GM18499 (cell line): ENCODE results near the gene PPP6R2.
"Not testable (repeated sequence)": the region's sequence is repeated elsewhere in the genome, so short reads cannot be mapped to it uniquely, and the experiment has no call there.

Experiments
- ATAC-seq: cut with Tn5 transposase; IDR thresholded peaks from one replicate; pipeline ENCODE4 v1.9.1; 2021; ENCODE audit warnings: moderate number of reproducible peaks; ENCODE audit not compliant: insufficient read depth, unreplicated experiment

PPP6R2 gene

GRCh38 chr22:50419116-50419515, 76.0 kb downstream of the PPP6R2 start:
- ATAC-seq: no peak

- no peak for ATAC-seq
Observed at GRCh38 chr22:50420015-50420414, 76.9 kb downstream of the PPP6R2 start.

DNA sequence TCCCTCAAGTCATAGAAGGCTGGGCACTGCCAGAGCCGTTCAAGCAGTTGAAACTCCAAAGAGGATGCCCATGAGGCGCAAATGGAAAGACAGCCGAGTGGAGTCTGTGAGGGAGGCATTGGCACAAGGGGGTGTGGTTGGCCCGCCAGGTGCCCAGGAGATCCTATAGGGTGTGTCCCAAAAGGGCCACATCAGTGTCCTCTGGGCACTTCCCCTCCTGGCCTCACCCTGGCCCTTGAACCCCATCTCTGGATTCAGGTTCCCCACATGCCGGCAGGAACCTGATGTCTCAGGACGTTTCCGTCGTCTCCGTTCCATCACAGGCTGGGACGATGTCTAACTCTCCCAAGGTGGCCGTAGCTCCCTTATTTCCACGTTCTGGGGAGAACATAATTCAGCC, 77.5 kb downstream of the PPP6R2 start:
- ATAC-seq: no peak

DNA sequence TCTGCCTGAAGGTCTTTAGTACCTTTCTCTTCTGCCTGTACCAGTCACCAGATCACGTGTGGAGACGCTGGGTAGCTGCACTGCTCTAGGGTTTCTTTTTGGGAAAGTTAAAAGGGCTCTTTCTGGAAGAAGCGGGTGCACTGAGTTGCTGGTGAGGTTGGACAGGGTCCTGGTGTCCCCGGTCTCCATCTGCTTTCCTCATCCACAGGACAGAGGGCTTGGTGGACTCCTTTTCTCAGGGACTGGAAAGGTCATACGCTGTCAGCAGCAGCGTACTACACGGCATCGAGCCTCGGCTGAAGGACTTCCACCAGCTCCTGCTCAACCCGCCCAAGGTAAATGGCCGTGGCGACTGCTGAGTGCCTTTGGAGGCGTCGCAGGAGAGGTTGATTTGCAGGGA, 78.9 kb downstream of the PPP6R2 start:
- ATAC-seq: no peak

- no peak for ATAC-seq
Observed at GRCh38 chr22:50422961-50423815, 80.1 kb downstream of the PPP6R2 start.

- ATAC-seq: no peak
Observed at GRCh38 chr22:50423956-50424355, 80.8 kb downstream of the PPP6R2 start.

DNA sequence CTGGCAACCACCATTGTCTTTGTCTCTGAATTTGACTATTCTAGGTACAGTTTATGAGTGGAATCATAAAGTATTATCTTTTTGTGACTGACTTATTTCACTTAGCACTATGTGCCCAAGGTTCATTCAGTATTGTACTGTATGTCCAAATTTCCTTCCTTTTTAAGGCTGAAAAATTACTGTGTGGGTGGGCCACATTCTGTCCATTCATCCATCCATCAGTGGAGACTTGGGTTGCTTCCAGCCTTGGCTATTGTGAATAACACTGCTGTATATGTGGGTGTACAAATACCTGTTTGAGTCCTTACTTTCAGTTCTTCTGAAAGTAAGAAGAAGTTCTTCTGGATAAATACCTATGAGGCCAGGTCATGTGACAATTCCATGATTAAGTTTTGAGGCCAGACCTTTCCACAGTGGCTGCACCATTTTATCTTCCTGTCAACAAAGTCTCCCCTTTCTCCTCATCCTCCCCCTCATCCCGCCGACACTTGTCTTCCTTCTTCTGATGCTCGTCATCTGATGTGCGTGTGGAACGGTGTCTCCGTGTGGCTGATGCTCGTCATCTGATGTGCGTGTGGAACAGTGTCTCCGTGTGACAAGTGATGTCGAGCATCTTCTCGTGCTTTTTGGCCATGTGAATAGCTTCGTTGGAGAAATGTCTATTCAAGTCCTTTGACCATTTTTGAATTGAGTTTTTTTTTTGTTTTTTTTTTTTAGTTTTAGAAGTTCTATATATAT, 82.2 kb downstream of the PPP6R2 start:
- no peak for ATAC-seq

DNA sequence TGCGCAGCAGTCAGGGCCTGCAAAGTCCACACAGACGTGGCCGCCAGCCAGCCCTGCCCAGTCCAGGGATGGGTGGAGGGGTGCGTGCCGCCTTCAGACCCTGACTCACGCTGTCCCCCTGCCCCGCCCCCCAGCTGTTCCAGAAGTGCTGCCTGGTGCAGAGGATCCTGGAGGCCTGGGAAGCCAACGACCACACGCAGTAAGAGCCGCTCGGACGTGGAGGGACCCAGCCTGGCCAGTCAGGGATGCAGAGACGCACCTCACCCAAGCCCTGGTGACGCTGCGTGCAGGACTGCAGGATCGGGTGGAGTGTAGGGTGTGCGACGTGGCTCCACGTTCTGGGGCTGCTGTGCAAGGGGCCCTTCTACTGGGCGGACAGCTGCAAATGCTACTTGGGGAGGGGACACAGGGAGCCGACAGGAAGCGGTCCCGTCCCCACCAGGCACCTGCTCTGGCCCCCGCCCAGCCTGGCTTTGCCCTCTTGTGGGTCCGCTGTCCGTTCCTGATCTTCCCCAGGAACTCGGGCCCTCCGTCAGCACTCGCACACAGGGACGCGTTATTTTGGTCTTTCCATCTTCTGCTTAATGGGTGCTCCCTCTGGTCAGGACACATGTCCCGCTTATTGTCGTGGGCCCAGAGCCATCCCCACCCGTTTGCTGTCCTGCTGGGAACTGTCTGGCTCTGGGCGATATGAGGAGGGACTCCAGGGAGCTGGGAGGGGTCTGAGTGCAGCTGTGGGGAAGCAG, 89.2 kb downstream of the PPP6R2 start:
- ATAC-seq: no peak

- not testable (repeated sequence) for ATAC-seq
Observed at GRCh38 chr22:50432877-50433510, 89.9 kb downstream of the PPP6R2 start.

- no peak for ATAC-seq
Observed at GRCh38 chr22:50434849-50435248, 91.7 kb downstream of the PPP6R2 start.

DNA sequence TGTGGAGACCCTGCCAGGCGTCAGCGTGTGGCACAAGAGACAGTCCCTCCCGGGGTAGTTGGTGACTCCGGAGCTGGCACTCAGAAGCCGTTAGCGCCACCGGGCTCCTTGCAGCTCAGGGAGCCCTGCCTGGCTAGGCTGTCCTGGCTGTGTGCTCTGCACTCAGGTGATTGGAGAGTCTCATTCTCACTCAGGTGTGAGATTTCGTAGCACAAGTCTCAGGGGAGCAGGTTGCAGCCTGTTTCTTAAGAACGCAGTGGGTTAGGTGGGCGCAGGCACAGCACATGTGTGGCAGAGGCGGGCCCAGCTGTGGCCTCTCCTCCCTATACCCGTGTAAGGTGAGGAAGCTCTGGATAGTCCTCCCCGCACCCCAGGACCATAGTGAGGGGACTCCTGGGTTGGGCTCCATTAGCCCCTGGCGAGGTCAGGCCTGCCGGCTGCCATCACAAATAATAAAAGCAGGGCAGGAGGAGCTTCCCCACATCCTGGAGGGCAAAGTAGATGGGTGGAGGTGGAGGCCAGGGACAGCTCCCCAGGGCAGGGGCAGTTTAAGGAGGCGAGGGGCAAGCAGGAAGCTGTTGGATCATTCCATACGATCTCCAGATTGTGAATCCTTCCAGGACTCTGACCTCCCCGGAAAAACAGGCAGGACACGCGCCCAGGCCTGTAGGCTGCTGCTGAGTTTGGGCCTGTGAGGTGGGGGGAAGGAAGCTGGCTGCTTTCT, 92.3 kb downstream of the PPP6R2 start:
- ATAC-seq: no peak

GRCh38 chr22:50436015-50436830, 93.1 kb downstream of the PPP6R2 start:
- ATAC-seq: no peak

DNA sequence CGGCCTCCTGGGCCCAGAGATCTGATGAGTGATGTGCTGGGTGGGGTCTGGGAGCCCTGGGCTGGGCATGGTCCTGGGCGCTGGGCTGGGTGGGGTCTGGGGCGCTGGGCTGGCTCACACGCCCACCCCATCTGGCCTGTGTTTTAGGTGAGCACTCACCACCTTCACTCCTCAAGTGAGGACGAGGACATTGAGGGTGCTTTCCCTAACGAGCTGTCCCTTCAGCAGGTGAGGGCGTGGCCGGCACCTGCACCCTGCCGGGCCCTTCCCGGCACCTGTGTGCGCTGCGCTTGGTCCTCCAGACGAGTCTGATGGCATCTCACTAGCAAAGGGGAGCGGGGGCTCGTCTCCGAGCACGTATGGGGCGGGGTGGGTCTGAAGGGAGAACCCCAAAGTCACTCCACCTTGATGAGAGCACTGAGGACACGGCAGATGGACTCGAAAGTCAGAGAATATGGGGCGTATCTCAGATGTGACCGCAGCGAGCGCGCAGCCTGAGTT, 93.8 kb downstream of the PPP6R2 start:
- no peak for ATAC-seq

- no peak for ATAC-seq
Observed at GRCh38 chr22:50437511-50438304, 94.6 kb downstream of the PPP6R2 start.

DNA sequence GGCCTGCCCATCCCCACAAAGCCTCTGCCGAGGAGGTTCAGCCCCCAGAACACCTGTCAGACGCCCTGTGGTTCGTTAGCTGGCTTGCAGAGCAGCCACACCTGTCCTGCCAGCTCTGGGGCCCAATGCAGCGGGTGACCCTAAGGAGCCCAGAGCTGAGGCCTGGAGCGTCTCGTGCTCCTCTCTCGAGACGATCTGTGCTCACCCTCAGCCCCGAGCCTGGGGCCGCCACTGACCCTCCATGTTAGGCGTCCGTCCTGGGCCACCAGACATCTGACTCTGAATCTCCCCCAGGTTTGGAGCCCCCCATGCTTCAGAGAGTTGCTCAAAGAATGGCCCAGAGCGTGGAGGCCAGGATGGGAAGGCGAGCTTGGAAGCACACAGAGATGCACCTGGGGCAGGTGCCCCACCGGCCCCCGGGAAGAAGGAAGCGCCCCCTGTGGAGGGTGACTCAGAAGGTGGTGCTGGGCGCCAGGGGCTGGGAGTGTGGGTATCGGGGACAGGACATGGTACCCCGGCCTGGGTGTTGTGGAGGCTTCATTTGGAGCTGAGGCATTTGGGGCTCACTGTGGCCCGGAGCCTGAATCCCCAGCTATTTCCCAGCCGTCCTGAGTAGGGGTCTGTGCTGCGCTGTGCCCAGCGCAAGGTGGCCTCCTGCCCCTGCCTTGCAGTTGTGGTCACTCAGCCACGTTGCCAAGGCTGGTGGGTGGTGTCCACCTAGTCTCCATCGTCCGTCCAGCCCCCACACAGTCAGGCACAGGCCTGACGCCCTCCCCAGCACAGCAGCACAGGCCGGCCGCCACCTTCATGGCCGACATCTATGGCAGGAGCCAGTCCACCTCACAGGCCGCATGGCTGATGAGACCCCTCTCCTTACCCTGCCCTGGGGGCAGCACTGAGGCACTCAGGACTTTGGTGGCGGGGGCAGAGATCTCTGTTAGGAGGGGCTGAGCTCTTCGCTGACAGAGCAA, 95.5 kb downstream of the PPP6R2 start:
- ATAC-seq: no peak

- no peak for ATAC-seq
Observed at GRCh38 chr22:50439314-50439870, 96.3 kb downstream of the PPP6R2 start.
